ENCODE data around the gene PEX7. TPM values are rescaled to one million over a fixed set of nuclear protein-coding genes. Genes with fewer than 3 reads are reported as not detected.

The PEX7 gene
- total and polyA plus RNA-seq, 8 donors = 2.7 to 38.5 (median 14.6) TPM; not detected in 1

GRCh38 chr6:136783495-136784270, 38.7 kb upstream of the PEX7 start:
- no peaks in the 10 kb centered on the region for H3K9me3 ChIP-seq
- intact Hi-C loops (cut with DNase I; ENCODE audit: low total_unique reads) = no loop called here
- peak in 1 of 2 donors; percentile 51 for DNase-seq
- 66 to 71% (median 69%) methylated on average over 9 of the region's 9 CpGs for WGBS, 5 donors
- peak overlapping the region in 2 of 4 donors; percentile 20 to 29 for H3K4me3 ChIP-seq
- TF ChIP-seq POLR2AphosphoS5 (IDR thresholded peaks at IDR 0.05) (peak in 1 of 3 donors; percentile 3), EP300 (IDR thresholded peaks at IDR 0.05) (no peak)
- H3K27me3 ChIP-seq = no peaks in the 10 kb centered on the region
- H3K4me1 ChIP-seq = peaks cover 44 to 99% (median 75%) of the 10 kb centered on the region in 4 donors
- H3K27ac ChIP-seq = peak overlapping the region; percentile 9 to 96 (median 72)
- peaks cover 0 to 4% (median 0%) of the 10 kb centered on the region in 4 donors for H3K36me3 ChIP-seq

- TF ChIP-seq, protein P1, sequence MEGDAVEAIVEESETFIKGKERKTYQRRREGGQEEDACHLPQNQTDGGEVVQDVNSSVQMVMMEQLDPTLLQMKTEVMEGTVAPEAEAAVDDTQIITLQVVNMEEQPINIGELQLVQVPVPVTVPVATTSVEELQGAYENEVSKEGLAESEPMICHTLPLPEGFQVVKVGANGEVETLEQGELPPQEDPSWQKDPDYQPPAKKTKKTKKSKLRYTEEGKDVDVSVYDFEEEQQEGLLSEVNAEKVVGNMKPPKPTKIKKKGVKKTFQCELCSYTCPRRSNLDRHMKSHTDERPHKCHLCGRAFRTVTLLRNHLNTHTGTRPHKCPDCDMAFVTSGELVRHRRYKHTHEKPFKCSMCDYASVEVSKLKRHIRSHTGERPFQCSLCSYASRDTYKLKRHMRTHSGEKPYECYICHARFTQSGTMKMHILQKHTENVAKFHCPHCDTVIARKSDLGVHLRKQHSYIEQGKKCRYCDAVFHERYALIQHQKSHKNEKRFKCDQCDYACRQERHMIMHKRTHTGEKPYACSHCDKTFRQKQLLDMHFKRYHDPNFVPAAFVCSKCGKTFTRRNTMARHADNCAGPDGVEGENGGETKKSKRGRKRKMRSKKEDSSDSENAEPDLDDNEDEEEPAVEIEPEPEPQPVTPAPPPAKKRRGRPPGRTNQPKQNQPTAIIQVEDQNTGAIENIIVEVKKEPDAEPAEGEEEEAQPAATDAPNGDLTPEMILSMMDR (IDR thresholded peaks at IDR 0.05) = no peak
- TF ChIP-seq POLR2A (IDR thresholded peaks at IDR 0.05) (no peak), POLR2AphosphoS5 (IDR thresholded peaks at IDR 0.05) (no peak), EP300 (IDR thresholded peaks at IDR 0.05) (no peak)
- WGBS, 5 donors = 53 to 66% (median 56%) methylated on average over 8 of the region's 8 CpGs
- Histone ChIP-seq H3K4me1 (peaks cover 49 to 100% (median 79%) of the 10 kb centered on the region in 4 donors), H3K9me3 (no peaks in the 10 kb centered on the region), H3K27ac (peak overlapping the region in 4 of 5 donors; percentile 41 to 96 (median 76)), H3K4me3 (peak overlapping the region in 2 of 4 donors; percentile 20 to 29), H3K36me3 (peaks cover 0 to 4% (median 0%) of the 10 kb centered on the region in 4 donors), H3K27me3 (no peaks in the 10 kb centered on the region)
- intact Hi-C loops (cut with DNase I; ENCODE audit: low total_unique reads) = no loop called here
- DNase-seq = no peak
Measured at GRCh38 chr6:136784271-136784664, 38.1 kb upstream of the PEX7 start.

DNA sequence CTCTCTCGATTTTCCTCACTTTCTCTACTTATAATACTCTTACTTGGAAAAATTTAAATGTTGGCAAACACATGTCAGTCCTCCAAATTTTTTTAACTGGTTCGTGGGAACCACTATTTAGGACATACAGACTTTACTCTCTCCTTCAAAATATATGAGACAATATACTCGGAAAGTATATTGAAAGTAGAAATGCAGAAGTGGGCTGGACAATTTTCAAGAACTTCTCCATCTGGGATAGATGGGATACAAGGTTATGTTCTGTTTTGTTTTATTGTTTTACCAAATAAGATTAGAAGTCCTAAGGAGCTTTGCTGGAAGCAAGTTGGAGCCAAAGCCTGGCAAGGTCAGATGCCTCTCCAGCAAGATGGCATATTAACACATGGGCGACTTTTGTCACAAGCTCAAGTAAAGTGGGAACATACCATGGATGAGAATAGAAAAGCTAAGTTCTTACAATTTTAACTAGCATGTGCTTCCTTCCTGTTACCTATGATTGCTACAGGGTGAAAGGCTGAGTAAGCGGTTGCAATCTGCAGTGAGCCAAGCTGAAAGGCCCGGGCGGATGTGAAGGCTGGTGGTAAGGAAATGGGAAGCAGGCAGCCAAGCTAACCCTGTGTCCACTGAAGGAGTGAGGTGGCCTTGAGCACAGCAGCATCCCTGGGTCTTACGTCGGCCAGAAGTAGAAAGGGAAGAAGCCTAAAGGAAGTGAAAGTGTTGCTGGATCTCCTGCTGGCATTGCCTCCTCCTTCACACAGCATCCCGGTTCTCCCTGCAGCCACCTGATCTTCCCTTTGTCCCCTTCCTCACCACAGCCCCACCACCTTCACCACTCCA, 37.3 kb upstream of the PEX7 start:
- intact Hi-C loops (cut with DNase I; ENCODE audit: low total_unique reads) = no loop called here
- WGBS, 5 donors = 44 to 66% (median 49%) methylated on average over 10 of the region's 10 CpGs
- peaks cover 0 to 4% (median 0%) of the 10 kb centered on the region in 4 donors for H3K36me3 ChIP-seq
- H3K9me3 ChIP-seq = no peaks in the 10 kb centered on the region
- H3K27me3 ChIP-seq = no peaks in the 10 kb centered on the region
- TF ChIP-seq POLR2AphosphoS5 (IDR thresholded peaks at IDR 0.05) (peak in 2 of 3 donors; percentile 28 to 36), EP300 (IDR thresholded peaks at IDR 0.05) (no peak), POLR2A (IDR thresholded peaks at IDR 0.05) (no peak)
- TF ChIP-seq, protein P1 (IDR thresholded peaks at IDR 0.05) = no peak
- H3K4me3 ChIP-seq = peak overlapping the region in 2 of 4 donors; percentile 17 to 29
- H3K4me1 ChIP-seq = peaks cover 47 to 99% (median 79%) of the 10 kb centered on the region in 4 donors
- H3K27ac ChIP-seq = peak overlapping the region; percentile 21 to 96 (median 72)
- peak; percentile 61 to 71 for DNase-seq

- TF ChIP-seq EP300 (IDR thresholded peaks at IDR 0.05) (no peak), POLR2A (IDR thresholded peaks at IDR 0.05) (no peak), POLR2AphosphoS5 (IDR thresholded peaks at IDR 0.05) (no peak)
- TF ChIP-seq, protein P1 (IDR thresholded peaks at IDR 0.05) = no peak
- no peak for DNase-seq
- WGBS, 5 donors = 85 to 94% (median 89%) methylated on average over 6 of the region's 6 CpGs
- Histone ChIP-seq H3K4me3 (peak overlapping the region in 1 of 4 donors; percentile 94), H3K36me3 (peaks cover 0 to 4% (median 0%) of the 10 kb centered on the region in 4 donors), H3K27me3 (no peaks in the 10 kb centered on the region), H3K4me1 (peaks cover 48 to 91% (median 75%) of the 10 kb centered on the region in 4 donors), H3K9me3 (no peaks in the 10 kb centered on the region), H3K27ac (peak overlapping the region in 4 of 5 donors; percentile 58 to 99 (median 97))
- intact Hi-C loops (cut with DNase I; ENCODE audit: low total_unique reads) = no loop called here
Measured at GRCh38 chr6:136786658-136787057, 35.7 kb upstream of the PEX7 start.

Measured in stomach (tissue), 9 donors.